Endodermal cell (in vitro differentiated cells): Measurements from ENCODE around the gene LNPEP. TPM values are rescaled to one million over a fixed set of nuclear protein-coding genes. Genes with fewer than 3 reads are reported as not detected.
"Not testable (repeated sequence)": the region's sequence is repeated elsewhere in the genome, so short reads cannot be mapped to it uniquely, and the experiment has no call there.

Experiments
- DNase-seq: peaks from one replicate; pipeline ENCODE4 v3.0.0-alpha.2; 2017
- H3K27ac ChIP-seq: 2 replicates; pipeline ENCODE4 v1.5.1; 2013; ENCODE audit warnings: mild to moderate bottlenecking, low read depth, low read length, moderate library complexity
- H3K27me3 ChIP-seq: 2 replicates; pipeline ENCODE4 v1.6.1; 2013; ENCODE audit warnings: mild to moderate bottlenecking, low read length, moderate library complexity; ENCODE audit not compliant: insufficient read depth, control insufficient read depth, poor library complexity, severe bottlenecking
- H3K36me3 ChIP-seq: 2 replicates; pipeline ENCODE4 v1.7.0; 2013; ENCODE audit warnings: mild to moderate bottlenecking, low read length, moderate library complexity; ENCODE audit not compliant: control insufficient read depth, insufficient read depth
- H3K4me1 ChIP-seq: one replicate; pipeline ENCODE4 v1.7.0; 2013; ENCODE audit warnings: low read length; ENCODE audit not compliant: control insufficient read depth, insufficient read depth
- H3K4me3 ChIP-seq: 2 replicates; pipeline ENCODE4 v1.5.1; 2013; ENCODE audit warnings: mild to moderate bottlenecking, low read length, moderate library complexity
- H3K9ac ChIP-seq: 2 replicates; pipeline ENCODE4 v1.6.1; 2013; ENCODE audit warnings: mild to moderate bottlenecking, low read length, moderate library complexity; ENCODE audit not compliant: poor library complexity, severe bottlenecking; ENCODE audit errors: extremely low read depth
- H3K9me3 ChIP-seq: 2 replicates; pipeline ENCODE4 v1.6.1; 2013; ENCODE audit warnings: mild to moderate bottlenecking, low read length, moderate library complexity; ENCODE audit not compliant: control insufficient read depth
- H3K27ac Mint-ChIP-seq: 2 replicates; pipeline ENCODE4 v1.8.0; 2020; ENCODE audit warnings: mixed read lengths
- H3K27me3 Mint-ChIP-seq: 2 replicates; pipeline ENCODE4 v1.8.0; 2021; ENCODE audit warnings: mild to moderate bottlenecking, mixed read lengths; ENCODE audit not compliant: insufficient read depth
- H3K36me3 Mint-ChIP-seq: 2 replicates; pipeline ENCODE4 v1.8.0; 2020; ENCODE audit warnings: low read depth, mixed read lengths
- H3K4me1 Mint-ChIP-seq: 2 replicates; pipeline ENCODE4 v1.8.0; 2020; ENCODE audit warnings: mixed read lengths
- H3K4me3 Mint-ChIP-seq: 2 replicates; pipeline ENCODE4 v1.8.0; 2020; ENCODE audit warnings: mild to moderate bottlenecking, moderate library complexity, mixed read lengths
- H3K9me3 Mint-ChIP-seq: 2 replicates; pipeline ENCODE4 v1.8.0; 2020; ENCODE audit warnings: mild to moderate bottlenecking, mixed read lengths
- WGBS, 2 experiments: methylation state at CpG; one replicate each; pipeline versions ENCODE4 v1.1.5 to v1.1.7; 2013; ENCODE audit warnings: missing lambda C conversion rate in 2 of 2, mixed read lengths in 1 of 2; ENCODE audit not compliant: insufficient coverage in 1 of 2, insufficient read length in 1 of 2; 5-methylcytosine and 5-hydroxymethylcytosine counted together
- total RNA-seq, 2 donors: library from RNA; stranded (reverse); fragmentation: NEBNext Ultra II Directional in 1 of 2; extraction: Animal tissue kit (Norgen Biotek cat#: 25700) in 1 of 2; gene quantifications; 2 replicates in 1 of 2; 3 replicates in 1 of 2; pipeline ENCODE4 v1.2.1, GENCODE V29; 2021
- TF ChIP-seq, protein P1 (sequence below): fragments of 200-600 bp; sonication (generic); conservative IDR thresholded peaks from 2 replicates; pipeline ENCODE4 v1.5.0; 2021; ENCODE audit warnings: antibody characterized with exemption, mild to moderate bottlenecking

LNPEP gene
- total RNA-seq, 2 donors from 2014 or later, result 11.2 to 12.3 TPM

DNA sequence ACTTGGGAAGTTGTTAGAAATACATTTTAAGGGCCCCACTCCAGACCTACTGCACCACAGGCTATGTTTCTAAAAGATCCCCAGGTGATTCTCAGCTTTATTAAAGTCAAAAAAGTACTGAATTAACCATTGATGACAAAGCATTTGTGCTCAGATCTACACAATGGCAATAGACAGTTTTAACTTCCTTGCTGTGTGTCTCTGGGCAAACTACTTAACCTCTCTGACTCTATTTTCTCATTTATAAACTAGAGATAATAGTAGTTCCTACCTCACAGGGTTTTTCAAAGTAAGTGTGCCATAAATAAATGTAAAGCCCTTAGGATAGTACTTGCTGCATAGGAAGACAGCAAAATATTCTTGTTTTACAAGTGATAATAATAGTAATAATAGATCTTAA is 140.2 kb downstream of the LNPEP start:
- no peak for DNase-seq

DNA sequence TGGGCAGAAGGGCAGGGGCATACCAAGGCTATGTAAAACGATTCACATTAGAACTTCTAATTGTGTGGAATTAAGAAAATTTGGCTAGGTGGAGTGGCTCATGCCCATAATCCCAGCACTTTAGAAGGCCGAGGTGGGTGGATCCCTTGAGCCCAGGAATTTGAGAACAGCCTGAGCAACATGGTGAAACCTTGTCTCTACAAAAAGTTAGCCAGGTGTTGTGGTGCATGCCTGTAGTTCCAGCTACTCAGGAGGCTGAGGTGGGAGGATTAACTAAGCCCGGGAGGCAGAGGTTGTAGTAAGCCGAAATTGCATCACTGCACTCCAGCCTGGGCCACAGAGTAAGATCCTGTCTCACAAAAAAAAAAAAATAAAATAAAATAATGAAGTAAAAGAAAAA is 141.4 kb downstream of the LNPEP start:
- H3K9me3 Mint-ChIP-seq, result no peaks in the 10 kb centered on the region
- Histone ChIP-seq H3K9ac (no peak overlapping the region), H3K4me1 (no peaks in the 10 kb centered on the region), H3K9me3 (no peaks in the 10 kb centered on the region), H3K27ac (no peak overlapping the region), H3K27me3 (no peaks in the 10 kb centered on the region), H3K36me3 (no peaks in the 10 kb centered on the region), H3K4me3 (no peak overlapping the region)
- H3K4me3 Mint-ChIP-seq, result no peak overlapping the region
- H3K4me1 Mint-ChIP-seq, result peaks cover 5% of the 10 kb centered on the region
- no peaks in the 10 kb centered on the region for H3K27me3 Mint-ChIP-seq
- DNase-seq, result no peak
- WGBS, 2 experiments, result 95 to 100% methylated on average over 1 to 4 of the region's 4 CpGs
- TF ChIP-seq, protein P1, sequence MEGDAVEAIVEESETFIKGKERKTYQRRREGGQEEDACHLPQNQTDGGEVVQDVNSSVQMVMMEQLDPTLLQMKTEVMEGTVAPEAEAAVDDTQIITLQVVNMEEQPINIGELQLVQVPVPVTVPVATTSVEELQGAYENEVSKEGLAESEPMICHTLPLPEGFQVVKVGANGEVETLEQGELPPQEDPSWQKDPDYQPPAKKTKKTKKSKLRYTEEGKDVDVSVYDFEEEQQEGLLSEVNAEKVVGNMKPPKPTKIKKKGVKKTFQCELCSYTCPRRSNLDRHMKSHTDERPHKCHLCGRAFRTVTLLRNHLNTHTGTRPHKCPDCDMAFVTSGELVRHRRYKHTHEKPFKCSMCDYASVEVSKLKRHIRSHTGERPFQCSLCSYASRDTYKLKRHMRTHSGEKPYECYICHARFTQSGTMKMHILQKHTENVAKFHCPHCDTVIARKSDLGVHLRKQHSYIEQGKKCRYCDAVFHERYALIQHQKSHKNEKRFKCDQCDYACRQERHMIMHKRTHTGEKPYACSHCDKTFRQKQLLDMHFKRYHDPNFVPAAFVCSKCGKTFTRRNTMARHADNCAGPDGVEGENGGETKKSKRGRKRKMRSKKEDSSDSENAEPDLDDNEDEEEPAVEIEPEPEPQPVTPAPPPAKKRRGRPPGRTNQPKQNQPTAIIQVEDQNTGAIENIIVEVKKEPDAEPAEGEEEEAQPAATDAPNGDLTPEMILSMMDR, result no peak
- H3K36me3 Mint-ChIP-seq, result no peaks in the 10 kb centered on the region
- no peak overlapping the region for H3K27ac Mint-ChIP-seq

More for the DNA sequence above, 140.2 kb downstream of the LNPEP start:
- peaks cover 5% of the 10 kb centered on the region for H3K4me1 Mint-ChIP-seq
- TF ChIP-seq, protein P1, result no peak
- Histone ChIP-seq H3K4me1 (no peaks in the 10 kb centered on the region), H3K4me3 (no peak overlapping the region), H3K27ac (no peak overlapping the region), H3K36me3 (no peaks in the 10 kb centered on the region), H3K9me3 (no peaks in the 10 kb centered on the region), H3K27me3 (no peaks in the 10 kb centered on the region), H3K9ac (no peak overlapping the region)
- no peak overlapping the region for H3K4me3 Mint-ChIP-seq
- H3K27me3 Mint-ChIP-seq, result no peaks in the 10 kb centered on the region
- no peaks in the 10 kb centered on the region for H3K9me3 Mint-ChIP-seq
- no peak overlapping the region for H3K27ac Mint-ChIP-seq
- H3K36me3 Mint-ChIP-seq, result no peaks in the 10 kb centered on the region

GRCh38 chr5:97078958-97079743 is 143.3 kb downstream of the LNPEP start:
- Histone ChIP-seq H3K4me3 (no peak overlapping the region), H3K36me3 (no peaks in the 10 kb centered on the region), H3K9me3 (peaks cover under 1% of the 10 kb centered on the region), H3K9ac (no peak overlapping the region), H3K27ac (no peak overlapping the region), H3K27me3 (no peaks in the 10 kb centered on the region), H3K4me1 (no peaks in the 10 kb centered on the region)
- Mint-ChIP-seq H3K27ac (no peak overlapping the region), H3K36me3 (no peaks in the 10 kb centered on the region), H3K27me3 (no peaks in the 10 kb centered on the region), H3K4me3 (no peak overlapping the region), H3K4me1 (peaks cover 5% of the 10 kb centered on the region), H3K9me3 (peaks cover 2% of the 10 kb centered on the region)
- DNase-seq, result no peak
- TF ChIP-seq, protein P1, result no peak
- 93% methylated on average over 2 to 4 of the region's 4 CpGs for WGBS, 2 experiments

DNA sequence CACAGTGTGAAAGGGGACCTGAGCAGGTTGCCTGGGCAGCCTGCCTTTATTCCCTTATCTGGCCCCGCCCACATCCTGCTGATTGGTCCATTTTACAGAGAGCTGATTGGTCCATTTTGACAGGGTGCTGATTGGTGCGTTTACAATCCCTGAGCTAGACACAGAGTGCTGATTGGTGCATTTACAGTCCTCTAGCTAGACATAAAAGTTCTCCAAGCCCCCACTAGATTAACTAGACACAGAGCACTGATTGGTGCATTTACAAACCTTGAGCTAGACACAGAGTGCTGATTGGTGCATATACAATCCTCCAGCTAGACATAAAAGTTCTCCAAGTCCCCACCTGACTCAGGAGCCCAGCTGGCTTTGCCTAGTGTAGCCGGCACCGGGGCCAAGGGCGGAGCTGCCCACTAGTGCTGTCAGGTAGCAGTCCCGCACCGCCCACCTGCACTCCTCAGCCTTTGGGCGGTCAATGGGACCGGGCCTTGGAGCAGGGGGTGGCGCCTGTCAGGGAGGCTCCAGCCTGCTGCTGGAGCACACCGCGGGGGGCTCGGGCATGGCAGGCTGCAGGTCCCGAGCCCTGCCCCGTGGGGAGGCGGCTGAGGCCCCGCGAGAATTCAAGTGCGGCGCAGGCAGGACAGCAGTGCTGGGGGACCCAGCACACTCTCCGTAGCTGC is 149.0 kb downstream of the LNPEP start:
- H3K36me3 Mint-ChIP-seq, H3K36me3 ChIP-seq, H3K9ac ChIP-seq, H3K27ac ChIP-seq, H3K4me1 Mint-ChIP-seq, H3K9me3 ChIP-seq, H3K27me3 ChIP-seq, H3K4me1 ChIP-seq, H3K27ac Mint-ChIP-seq, DNase-seq, H3K4me3 ChIP-seq, H3K4me3 Mint-ChIP-seq, H3K27me3 Mint-ChIP-seq: not testable (repeated sequence)
- 92 to 93% methylated on average over 12 to 21 of the region's 21 CpGs for WGBS, 2 experiments
- H3K9me3 Mint-ChIP-seq, result peaks cover 17% of the 10 kb centered on the region
